Activated naive CD4-positive, alpha-beta T cell treated with anti-CD3 and anti-CD28 coated beads, Interleukin-2, amount 10 ng/mL, durations not matched to agents 7 days and 5 days (primary cell): Measurements from ENCODE around the gene MBP.

Experiments used
- CTCF ChIA-PET: fragments of 350-600 bp; sonication (Branson Sonifier 250); formaldehyde crosslinking; loops from one replicate; lab custom pipeline; 2021; ENCODE audit warnings: antibody characterized with exemption; lab: Charles Lee
- DNase-seq: peaks from one replicate; pipeline ENCODE4 v3.0.0-alpha.2; 2020
- H3K27ac Mint-ChIP-seq: one replicate; pipeline ENCODE4 v1.8.0; 2021; ENCODE audit warnings: mild to moderate bottlenecking, moderate library complexity, mixed read lengths
- H3K27me3 Mint-ChIP-seq: one replicate; pipeline ENCODE4 v1.8.0; 2021; ENCODE audit warnings: mild to moderate bottlenecking, mixed read lengths
- H3K36me3 Mint-ChIP-seq: one replicate; pipeline ENCODE4 v1.8.0; 2021; ENCODE audit warnings: mixed read lengths
- H3K4me1 Mint-ChIP-seq: one replicate; pipeline ENCODE4 v1.8.0; 2021; ENCODE audit warnings: mixed read lengths
- H3K4me3 Mint-ChIP-seq: one replicate; pipeline ENCODE4 v1.8.0; 2021; ENCODE audit warnings: mild to moderate bottlenecking, moderate library complexity, mixed read lengths
- H3K9me3 Mint-ChIP-seq: one replicate; pipeline ENCODE4 v1.8.0; 2021; ENCODE audit warnings: mixed read lengths

MBP gene

GRCh38 chr18:76982038-76982437 is 150.5 kb downstream of the MBP start:
- Mint-ChIP-seq H3K27me3 (no peaks in the 10 kb centered on the region), H3K9me3 (no peaks in the 10 kb centered on the region), H3K36me3 (no peaks in the 10 kb centered on the region), H3K27ac (no peak overlapping the region), H3K4me1 (peaks cover 6% of the 10 kb centered on the region), H3K4me3 (no peak overlapping the region)
- CTCF ChIA-PET = interaction anchor here (0.8 to 5.4 kb wide), 10 partner anchors 18 to 669 kb away, joined by 3 to 76 read pairs (median 6); no protein-coding TSS in a partner anchor
- DNase-seq = no peak

GRCh38 chr18:76981396-76981968 is 151.1 kb downstream of the MBP start:
- DNase-seq = no peak
- no peak overlapping the region for H3K4me3 Mint-ChIP-seq
- no peaks in the 10 kb centered on the region for H3K36me3 Mint-ChIP-seq
- H3K9me3 Mint-ChIP-seq = no peaks in the 10 kb centered on the region
- peaks cover 6% of the 10 kb centered on the region for H3K4me1 Mint-ChIP-seq
- H3K27me3 Mint-ChIP-seq = no peaks in the 10 kb centered on the region
- CTCF ChIA-PET = interaction anchor here (1.3 kb wide), 1 partner anchor 60 kb away, joined by 6 read pairs; no protein-coding TSS in a partner anchor
- no peak overlapping the region for H3K27ac Mint-ChIP-seq

DNA sequence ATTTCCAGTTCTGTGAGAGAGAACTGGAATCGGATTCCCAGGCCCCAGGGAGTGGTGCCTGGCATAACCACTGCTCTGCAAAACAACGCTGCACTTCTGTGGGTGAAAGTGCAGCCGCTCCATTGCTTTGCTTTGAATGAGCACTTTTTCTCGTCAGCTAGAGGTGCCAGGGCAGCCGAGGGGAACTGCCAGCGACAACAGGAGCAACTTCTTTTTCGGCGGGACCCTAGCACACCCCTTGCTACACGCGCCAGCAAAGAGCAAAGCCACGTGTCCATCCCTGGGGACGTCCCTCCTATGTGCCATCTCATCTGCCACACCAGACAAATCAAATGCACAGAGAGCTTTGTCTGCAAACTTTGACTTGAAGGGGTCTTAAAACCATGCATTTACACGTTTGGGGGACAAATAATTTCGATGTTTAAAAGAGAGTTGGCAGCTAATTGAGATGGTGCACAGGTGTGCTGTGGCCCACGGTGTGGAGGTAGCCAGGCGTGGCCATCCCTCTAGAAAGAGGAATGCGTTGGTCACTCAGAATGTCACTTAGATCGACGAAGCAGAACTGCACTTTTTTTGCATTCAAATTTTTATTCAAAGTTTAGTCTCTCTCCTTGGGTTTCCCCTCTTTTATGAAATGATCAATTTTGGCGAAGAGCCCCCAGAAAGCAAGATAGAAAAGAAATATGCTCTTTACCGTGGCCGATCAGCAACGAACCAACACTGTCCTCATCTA is 151.8 kb downstream of the MBP start:
- Mint-ChIP-seq H3K27me3 (no peaks in the 10 kb centered on the region), H3K4me3 (no peak overlapping the region), H3K27ac (no peak overlapping the region), H3K36me3 (no peaks in the 10 kb centered on the region), H3K9me3 (no peaks in the 10 kb centered on the region), H3K4me1 (peaks cover 6% of the 10 kb centered on the region)
- CTCF ChIA-PET = interaction anchor here (1.3 kb wide), 1 partner anchor 59 kb away, joined by 6 read pairs; no protein-coding TSS in a partner anchor
- DNase-seq = no peak

GRCh38 chr18:76979906-76980305 is 152.7 kb downstream of the MBP start:
- H3K36me3 Mint-ChIP-seq = no peaks in the 10 kb centered on the region
- H3K27ac Mint-ChIP-seq = no peak overlapping the region
- DNase-seq = no peak
- H3K27me3 Mint-ChIP-seq = no peaks in the 10 kb centered on the region
- CTCF ChIA-PET = no interaction called here
- peaks cover 6% of the 10 kb centered on the region for H3K4me1 Mint-ChIP-seq
- no peak overlapping the region for H3K4me3 Mint-ChIP-seq
- no peaks in the 10 kb centered on the region for H3K9me3 Mint-ChIP-seq

DNA sequence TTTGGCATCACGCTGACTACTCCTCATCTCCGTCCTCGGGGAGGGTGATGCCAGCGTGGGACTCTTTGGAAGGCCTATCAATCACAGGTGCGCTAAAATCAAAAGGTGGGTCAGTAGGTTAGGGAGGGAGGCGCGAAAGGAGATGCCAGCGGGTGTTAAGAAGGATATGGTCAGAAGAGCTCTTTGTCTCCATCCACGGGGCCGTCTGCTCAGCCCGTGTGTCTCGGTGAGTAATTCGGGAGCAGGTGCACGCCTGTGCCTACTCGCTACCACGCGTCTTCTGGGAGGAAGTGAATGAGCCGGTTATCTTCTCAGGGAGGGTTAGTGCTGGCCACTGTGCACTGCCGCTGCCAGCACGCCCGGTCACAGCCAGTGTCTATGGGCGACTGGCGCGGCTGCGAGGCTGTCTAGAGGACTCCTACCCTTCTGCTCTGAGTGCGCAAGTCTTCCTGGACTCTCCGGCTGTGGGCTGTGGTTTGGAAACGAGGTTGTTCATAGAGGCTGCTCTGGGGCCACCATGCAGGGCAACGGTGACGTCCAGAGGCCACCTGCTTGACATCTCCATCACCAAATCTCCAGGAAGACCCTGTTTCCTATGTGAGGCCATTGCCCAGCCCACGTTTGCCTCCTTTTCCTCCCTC is 153.4 kb downstream of the MBP start:
- Mint-ChIP-seq H3K4me3 (no peak overlapping the region), H3K27ac (no peak overlapping the region)
- CTCF ChIA-PET = no interaction called here

GRCh38 chr18:76978616-76979015 is 154.0 kb downstream of the MBP start:
- no peak overlapping the region for H3K4me3 Mint-ChIP-seq
- no peak for DNase-seq
- no peak overlapping the region for H3K27ac Mint-ChIP-seq

More for the DNA sequence above, 153.4 kb downstream of the MBP start:
- H3K4me1 Mint-ChIP-seq = peaks cover 6% of the 10 kb centered on the region
- no peaks in the 10 kb centered on the region for H3K27me3 Mint-ChIP-seq
- no peaks in the 10 kb centered on the region for H3K9me3 Mint-ChIP-seq
- DNase-seq = no peak
- no peaks in the 10 kb centered on the region for H3K36me3 Mint-ChIP-seq

DNA sequence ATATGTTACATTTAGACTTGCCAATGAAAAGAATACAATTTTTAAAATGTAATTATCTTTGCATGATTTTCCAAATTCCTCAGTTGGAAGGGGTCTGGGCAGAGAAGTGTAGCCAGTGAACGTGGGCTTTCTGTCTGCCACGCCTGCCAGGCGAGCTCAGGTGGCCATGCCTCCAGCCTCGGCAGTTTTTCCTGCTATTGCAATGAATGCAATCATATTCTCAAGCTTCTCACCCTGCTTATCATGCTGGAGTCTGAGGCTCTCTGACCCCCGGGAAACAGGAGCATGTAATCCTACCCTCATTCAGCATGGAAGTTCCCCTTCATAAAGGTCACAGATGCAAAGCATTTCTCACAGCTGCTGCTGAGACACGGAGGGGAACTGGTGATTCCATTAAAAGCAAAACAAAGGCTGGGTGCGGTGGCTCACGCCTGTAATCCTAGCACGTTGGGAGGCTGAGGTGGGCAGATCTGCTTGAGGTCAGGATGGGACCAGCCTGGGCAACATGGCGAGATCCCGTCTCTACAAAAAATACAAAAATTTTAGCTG is 154.8 kb downstream of the MBP start:
- Mint-ChIP-seq H3K4me3 (no peak overlapping the region), H3K27me3 (no peaks in the 10 kb centered on the region), H3K4me1 (no peaks in the 10 kb centered on the region)

More at GRCh38 chr18:76978616-76979015, 154.0 kb downstream of the MBP start:
- Mint-ChIP-seq H3K4me1 (peaks cover 6% of the 10 kb centered on the region), H3K36me3 (no peaks in the 10 kb centered on the region), H3K9me3 (no peaks in the 10 kb centered on the region), H3K27me3 (no peaks in the 10 kb centered on the region)
- CTCF ChIA-PET = interaction anchor here (2.0 kb wide), 1 partner anchor 22 kb away, joined by 4 read pairs; no protein-coding TSS in a partner anchor

GRCh38 chr18:76977108-76977621 is 155.4 kb downstream of the MBP start:
- Mint-ChIP-seq H3K4me3 (no peak overlapping the region), H3K9me3 (no peaks in the 10 kb centered on the region), H3K4me1 (no peaks in the 10 kb centered on the region), H3K36me3 (no peaks in the 10 kb centered on the region), H3K27ac (no peak overlapping the region), H3K27me3 (no peaks in the 10 kb centered on the region)
- CTCF ChIA-PET = interaction anchor here (1.2 to 2.0 kb wide), 2 partner anchors 23 to 55 kb away, joined by 4 read pairs; no protein-coding TSS in a partner anchor
- no peak for DNase-seq

More for the DNA sequence above, 154.8 kb downstream of the MBP start:
- CTCF ChIA-PET = interaction anchor here (1.2 to 2.0 kb wide), 2 partner anchors 23 to 55 kb away, joined by 4 read pairs; no protein-coding TSS in a partner anchor
- DNase-seq = no peak
- H3K27ac Mint-ChIP-seq = no peak overlapping the region
- no peaks in the 10 kb centered on the region for H3K9me3 Mint-ChIP-seq
- no peaks in the 10 kb centered on the region for H3K36me3 Mint-ChIP-seq

GRCh38 chr18:76975577-76976110 is 156.9 kb downstream of the MBP start:
- no peak for DNase-seq
- peaks cover 3% of the 10 kb centered on the region for H3K36me3 Mint-ChIP-seq
- no peaks in the 10 kb centered on the region for H3K27me3 Mint-ChIP-seq
- CTCF ChIA-PET = interaction anchor here (1.6 kb wide), 1 partner anchor 8 kb away, joined by 3 read pairs; no protein-coding TSS in a partner anchor
- H3K4me3 Mint-ChIP-seq = no peak overlapping the region
- no peaks in the 10 kb centered on the region for H3K9me3 Mint-ChIP-seq
- no peak overlapping the region for H3K27ac Mint-ChIP-seq
- H3K4me1 Mint-ChIP-seq = no peaks in the 10 kb centered on the region

- Mint-ChIP-seq H3K27ac (no peak overlapping the region), H3K27me3 (no peaks in the 10 kb centered on the region), H3K4me3 (no peak overlapping the region), H3K9me3 (no peaks in the 10 kb centered on the region), H3K4me1 (no peaks in the 10 kb centered on the region), H3K36me3 (peaks cover 3% of the 10 kb centered on the region)
- no peak for DNase-seq
- CTCF ChIA-PET = interaction anchor here (0.9 kb wide), 1 partner anchor 81 kb away, joined by 3 read pairs; no protein-coding TSS in a partner anchor
Measured at GRCh38 chr18:76974386-76974785, 158.2 kb downstream of the MBP start.

GRCh38 chr18:76973520-76974266 is 158.9 kb downstream of the MBP start:
- no peaks in the 10 kb centered on the region for H3K9me3 Mint-ChIP-seq
- H3K4me3 Mint-ChIP-seq = no peak overlapping the region
- no peaks in the 10 kb centered on the region for H3K27me3 Mint-ChIP-seq
- no peak overlapping the region for H3K27ac Mint-ChIP-seq
- no peaks in the 10 kb centered on the region for H3K4me1 Mint-ChIP-seq
- no peak for DNase-seq
- CTCF ChIA-PET = no interaction called here
- peaks cover 5% of the 10 kb centered on the region for H3K36me3 Mint-ChIP-seq

GRCh38 chr18:76972846-76973519 is 159.6 kb downstream of the MBP start:
- no peaks in the 10 kb centered on the region for H3K4me1 Mint-ChIP-seq
- CTCF ChIA-PET = no interaction called here
- H3K36me3 Mint-ChIP-seq = peaks cover 6% of the 10 kb centered on the region
- no peaks in the 10 kb centered on the region for H3K27me3 Mint-ChIP-seq
- no peaks in the 10 kb centered on the region for H3K9me3 Mint-ChIP-seq
- H3K27ac Mint-ChIP-seq = no peak overlapping the region
- no peak overlapping the region for H3K4me3 Mint-ChIP-seq
- no peak for DNase-seq

GRCh38 chr18:76972241-76972640 is 160.3 kb downstream of the MBP start:
- no peak for DNase-seq
- Mint-ChIP-seq H3K27ac (no peak overlapping the region), H3K27me3 (no peaks in the 10 kb centered on the region), H3K9me3 (no peaks in the 10 kb centered on the region), H3K4me3 (no peak overlapping the region), H3K36me3 (peaks cover 6% of the 10 kb centered on the region), H3K4me1 (no peaks in the 10 kb centered on the region)
- CTCF ChIA-PET = interaction anchor here (1.3 to 1.5 kb wide), 2 partner anchors 11 to 169 kb away, joined by 4 read pairs; no protein-coding TSS in a partner anchor
